ENCODE data around the gene SPACA7.

The SPACA7 gene

GRCh38 chr13:112443995-112444311 lies 67.8 kb downstream of the SPACA7 start:
- no peaks in the 10 kb centered on the region for H3K36me3 ChIP-seq (ENCODE audit: control insufficient read depth in 1 of 2, insufficient read depth in 2 of 2, low read length in 2 of 2)
- H3K27me3 ChIP-seq (ENCODE audit: low read depth, low read length), result peaks cover 15% of the 10 kb centered on the region
- no peaks in the 10 kb centered on the region for H3K9me3 ChIP-seq (ENCODE audit: control insufficient read depth in 1 of 2, low read length in 2 of 2)
- H3K4me1 ChIP-seq (ENCODE audit: control insufficient read depth in 1 of 2, insufficient read depth in 2 of 2, low read length in 2 of 2), result no peaks in the 10 kb centered on the region
- no peak overlapping the region for H3K4me3 ChIP-seq (ENCODE audit: low read depth in 1 of 2, low read length in 2 of 2)
- no peak overlapping the region for H3K27ac ChIP-seq (ENCODE audit: low read length)

GRCh38 chr13:112444416-112445399 lies 68.6 kb downstream of the SPACA7 start:
- Histone ChIP-seq H3K4me3 (ENCODE audit: low read depth in 1 of 2, low read length in 2 of 2) (no peak overlapping the region), H3K27ac (ENCODE audit: low read length) (no peak overlapping the region), H3K4me1 (ENCODE audit: control insufficient read depth in 1 of 2, insufficient read depth in 2 of 2, low read length in 2 of 2) (no peaks in the 10 kb centered on the region), H3K9me3 (ENCODE audit: control insufficient read depth in 1 of 2, low read length in 2 of 2) (no peaks in the 10 kb centered on the region), H3K27me3 (ENCODE audit: low read depth, low read length) (peaks cover 15% of the 10 kb centered on the region), H3K36me3 (ENCODE audit: control insufficient read depth in 1 of 2, insufficient read depth in 2 of 2, low read length in 2 of 2) (no peaks in the 10 kb centered on the region)

- no peaks in the 10 kb centered on the region for H3K9me3 ChIP-seq (ENCODE audit: control insufficient read depth in 1 of 2, low read length in 2 of 2)
- H3K27ac ChIP-seq (ENCODE audit: low read length), result no peak overlapping the region
- H3K4me1 ChIP-seq (ENCODE audit: control insufficient read depth in 1 of 2, insufficient read depth in 2 of 2, low read length in 2 of 2), result no peaks in the 10 kb centered on the region
- no peak overlapping the region for H3K4me3 ChIP-seq (ENCODE audit: low read depth in 1 of 2, low read length in 2 of 2)
- peaks cover 15% of the 10 kb centered on the region for H3K27me3 ChIP-seq (ENCODE audit: low read depth, low read length)
- H3K36me3 ChIP-seq (ENCODE audit: control insufficient read depth in 1 of 2, insufficient read depth in 2 of 2, low read length in 2 of 2), result no peaks in the 10 kb centered on the region
Measured at GRCh38 chr13:112445411-112446271, 69.5 kb downstream of the SPACA7 start.

- Histone ChIP-seq H3K9me3 (ENCODE audit: control insufficient read depth in 1 of 2, low read length in 2 of 2) (no peaks in the 10 kb centered on the region), H3K4me3 (ENCODE audit: low read depth in 1 of 2, low read length in 2 of 2) (no peak overlapping the region), H3K27ac (ENCODE audit: low read length) (no peak overlapping the region), H3K27me3 (ENCODE audit: low read depth, low read length) (peaks cover 15% of the 10 kb centered on the region), H3K4me1 (ENCODE audit: control insufficient read depth in 1 of 2, insufficient read depth in 2 of 2, low read length in 2 of 2) (no peaks in the 10 kb centered on the region), H3K36me3 (ENCODE audit: control insufficient read depth in 1 of 2, insufficient read depth in 2 of 2, low read length in 2 of 2) (no peaks in the 10 kb centered on the region)
Measured at GRCh38 chr13:112446347-112446861, 70.2 kb downstream of the SPACA7 start.

GRCh38 chr13:112446867-112447266 lies 70.7 kb downstream of the SPACA7 start:
- H3K27ac ChIP-seq (ENCODE audit: low read length), result no peak overlapping the region
- H3K27me3 ChIP-seq (ENCODE audit: low read depth, low read length), result peaks cover 15% of the 10 kb centered on the region

GRCh38 chr13:112447306-112447705 lies 71.2 kb downstream of the SPACA7 start:
- no peaks in the 10 kb centered on the region for H3K9me3 ChIP-seq (ENCODE audit: control insufficient read depth in 1 of 2, low read length in 2 of 2)
- H3K36me3 ChIP-seq (ENCODE audit: control insufficient read depth in 1 of 2, insufficient read depth in 2 of 2, low read length in 2 of 2), result no peaks in the 10 kb centered on the region
- H3K4me3 ChIP-seq (ENCODE audit: low read depth in 1 of 2, low read length in 2 of 2), result no peak overlapping the region
- no peak overlapping the region for H3K27ac ChIP-seq (ENCODE audit: low read length)
- peaks cover 15% of the 10 kb centered on the region for H3K27me3 ChIP-seq (ENCODE audit: low read depth, low read length)
- H3K4me1 ChIP-seq (ENCODE audit: control insufficient read depth in 1 of 2, insufficient read depth in 2 of 2, low read length in 2 of 2), result no peaks in the 10 kb centered on the region

More at GRCh38 chr13:112446867-112447266, 70.7 kb downstream of the SPACA7 start:
- Histone ChIP-seq H3K36me3 (ENCODE audit: control insufficient read depth in 1 of 2, insufficient read depth in 2 of 2, low read length in 2 of 2) (no peaks in the 10 kb centered on the region), H3K4me1 (ENCODE audit: control insufficient read depth in 1 of 2, insufficient read depth in 2 of 2, low read length in 2 of 2) (no peaks in the 10 kb centered on the region), H3K4me3 (ENCODE audit: low read depth in 1 of 2, low read length in 2 of 2) (no peak overlapping the region), H3K9me3 (ENCODE audit: control insufficient read depth in 1 of 2, low read length in 2 of 2) (no peaks in the 10 kb centered on the region)

GRCh38 chr13:112447761-112448603 lies 71.8 kb downstream of the SPACA7 start:
- H3K4me1 ChIP-seq (ENCODE audit: control insufficient read depth in 1 of 2, insufficient read depth in 2 of 2, low read length in 2 of 2), result no peaks in the 10 kb centered on the region
- no peaks in the 10 kb centered on the region for H3K9me3 ChIP-seq (ENCODE audit: control insufficient read depth in 1 of 2, low read length in 2 of 2)
- H3K4me3 ChIP-seq (ENCODE audit: low read depth in 1 of 2, low read length in 2 of 2), result no peak overlapping the region
- H3K27ac ChIP-seq (ENCODE audit: low read length), result no peak overlapping the region
- H3K27me3 ChIP-seq (ENCODE audit: low read depth, low read length), result peaks cover 9% of the 10 kb centered on the region
- no peaks in the 10 kb centered on the region for H3K36me3 ChIP-seq (ENCODE audit: control insufficient read depth in 1 of 2, insufficient read depth in 2 of 2, low read length in 2 of 2)

DNA sequence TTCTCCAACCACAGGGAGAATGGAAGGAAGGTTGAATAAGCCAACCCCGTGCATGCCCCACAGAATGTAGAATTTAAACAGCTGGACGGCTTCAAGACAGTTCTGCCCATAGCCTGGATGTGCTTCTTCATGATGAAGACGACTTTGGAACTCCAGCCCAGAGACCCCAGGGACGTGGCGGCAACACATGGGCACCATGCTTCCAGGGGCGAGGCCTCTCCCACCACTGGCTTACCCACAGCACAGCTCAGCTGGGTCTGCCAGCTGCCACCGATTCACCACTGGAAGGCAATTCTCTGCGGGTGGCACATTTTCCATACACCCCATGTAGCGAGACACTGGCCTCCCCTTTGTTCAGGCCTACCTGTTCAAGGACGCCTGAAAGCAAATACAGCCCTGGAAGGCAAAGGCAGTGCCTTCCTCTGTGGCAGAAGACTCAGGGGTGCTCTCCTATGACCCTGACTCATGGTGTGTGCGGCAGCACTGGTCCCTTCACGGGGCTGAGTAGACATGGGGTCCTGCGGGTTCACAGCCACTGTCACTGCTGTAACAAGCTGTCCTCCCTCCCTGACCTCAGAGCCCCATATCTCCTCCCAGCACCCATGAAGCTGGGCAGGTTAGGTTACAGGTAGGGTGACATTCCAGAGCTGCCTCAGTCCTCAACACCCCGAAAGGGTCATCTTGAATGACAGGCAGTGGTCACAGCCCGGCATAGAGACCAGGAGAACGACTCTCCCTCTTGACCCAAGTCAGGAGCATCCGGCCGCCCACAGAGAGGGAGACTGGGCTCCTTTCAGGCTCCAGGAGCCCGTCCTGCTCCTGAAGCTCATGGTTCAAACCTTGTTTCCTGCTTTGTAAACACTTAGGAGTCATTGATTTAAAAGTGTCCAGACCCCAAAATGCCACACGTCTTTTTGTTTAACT lies 72.7 kb downstream of the SPACA7 start:
- no peak overlapping the region for H3K27ac ChIP-seq (ENCODE audit: low read length)
- H3K36me3 ChIP-seq (ENCODE audit: control insufficient read depth in 1 of 2, insufficient read depth in 2 of 2, low read length in 2 of 2), result no peaks in the 10 kb centered on the region
- H3K27me3 ChIP-seq (ENCODE audit: low read depth, low read length), result no peaks in the 10 kb centered on the region
- H3K4me3 ChIP-seq (ENCODE audit: low read depth in 1 of 2, low read length in 2 of 2), result no peak overlapping the region
- no peaks in the 10 kb centered on the region for H3K9me3 ChIP-seq (ENCODE audit: control insufficient read depth in 1 of 2, low read length in 2 of 2)
- H3K4me1 ChIP-seq (ENCODE audit: control insufficient read depth in 1 of 2, insufficient read depth in 2 of 2, low read length in 2 of 2), result no peaks in the 10 kb centered on the region

- Histone ChIP-seq H3K36me3 (ENCODE audit: control insufficient read depth in 1 of 2, insufficient read depth in 2 of 2, low read length in 2 of 2) (no peaks in the 10 kb centered on the region), H3K4me3 (ENCODE audit: low read depth in 1 of 2, low read length in 2 of 2) (no peak overlapping the region), H3K9me3 (ENCODE audit: control insufficient read depth in 1 of 2, low read length in 2 of 2) (no peaks in the 10 kb centered on the region), H3K27ac (ENCODE audit: low read length) (no peak overlapping the region), H3K27me3 (ENCODE audit: low read depth, low read length) (no peaks in the 10 kb centered on the region), H3K4me1 (ENCODE audit: control insufficient read depth in 1 of 2, insufficient read depth in 2 of 2, low read length in 2 of 2) (no peaks in the 10 kb centered on the region)
Measured at GRCh38 chr13:112449545-112449930, 73.4 kb downstream of the SPACA7 start.
